AG08396 (cell line): ENCODE measurements around the gene FAM83B.
"Not testable (repeated sequence)": the region's sequence is repeated elsewhere in the genome, so short reads cannot be mapped to it uniquely, and the experiment has no call there.

Source experiments
- DNase-seq: peaks from one replicate; pipeline ENCODE4 v3.0.0; 2012; ENCODE audit warnings: low spot score, mixed read lengths

The FAM83B gene, protein sequence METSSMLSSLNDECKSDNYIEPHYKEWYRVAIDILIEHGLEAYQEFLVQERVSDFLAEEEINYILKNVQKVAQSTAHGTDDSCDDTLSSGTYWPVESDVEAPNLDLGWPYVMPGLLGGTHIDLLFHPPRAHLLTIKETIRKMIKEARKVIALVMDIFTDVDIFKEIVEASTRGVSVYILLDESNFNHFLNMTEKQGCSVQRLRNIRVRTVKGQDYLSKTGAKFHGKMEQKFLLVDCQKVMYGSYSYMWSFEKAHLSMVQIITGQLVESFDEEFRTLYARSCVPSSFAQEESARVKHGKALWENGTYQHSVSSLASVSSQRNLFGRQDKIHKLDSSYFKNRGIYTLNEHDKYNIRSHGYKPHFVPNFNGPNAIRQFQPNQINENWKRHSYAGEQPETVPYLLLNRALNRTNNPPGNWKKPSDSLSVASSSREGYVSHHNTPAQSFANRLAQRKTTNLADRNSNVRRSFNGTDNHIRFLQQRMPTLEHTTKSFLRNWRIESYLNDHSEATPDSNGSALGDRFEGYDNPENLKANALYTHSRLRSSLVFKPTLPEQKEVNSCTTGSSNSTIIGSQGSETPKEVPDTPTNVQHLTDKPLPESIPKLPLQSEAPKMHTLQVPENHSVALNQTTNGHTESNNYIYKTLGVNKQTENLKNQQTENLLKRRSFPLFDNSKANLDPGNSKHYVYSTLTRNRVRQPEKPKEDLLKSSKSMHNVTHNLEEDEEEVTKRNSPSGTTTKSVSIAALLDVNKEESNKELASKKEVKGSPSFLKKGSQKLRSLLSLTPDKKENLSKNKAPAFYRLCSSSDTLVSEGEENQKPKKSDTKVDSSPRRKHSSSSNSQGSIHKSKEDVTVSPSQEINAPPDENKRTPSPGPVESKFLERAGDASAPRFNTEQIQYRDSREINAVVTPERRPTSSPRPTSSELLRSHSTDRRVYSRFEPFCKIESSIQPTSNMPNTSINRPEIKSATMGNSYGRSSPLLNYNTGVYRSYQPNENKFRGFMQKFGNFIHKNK

DNA sequence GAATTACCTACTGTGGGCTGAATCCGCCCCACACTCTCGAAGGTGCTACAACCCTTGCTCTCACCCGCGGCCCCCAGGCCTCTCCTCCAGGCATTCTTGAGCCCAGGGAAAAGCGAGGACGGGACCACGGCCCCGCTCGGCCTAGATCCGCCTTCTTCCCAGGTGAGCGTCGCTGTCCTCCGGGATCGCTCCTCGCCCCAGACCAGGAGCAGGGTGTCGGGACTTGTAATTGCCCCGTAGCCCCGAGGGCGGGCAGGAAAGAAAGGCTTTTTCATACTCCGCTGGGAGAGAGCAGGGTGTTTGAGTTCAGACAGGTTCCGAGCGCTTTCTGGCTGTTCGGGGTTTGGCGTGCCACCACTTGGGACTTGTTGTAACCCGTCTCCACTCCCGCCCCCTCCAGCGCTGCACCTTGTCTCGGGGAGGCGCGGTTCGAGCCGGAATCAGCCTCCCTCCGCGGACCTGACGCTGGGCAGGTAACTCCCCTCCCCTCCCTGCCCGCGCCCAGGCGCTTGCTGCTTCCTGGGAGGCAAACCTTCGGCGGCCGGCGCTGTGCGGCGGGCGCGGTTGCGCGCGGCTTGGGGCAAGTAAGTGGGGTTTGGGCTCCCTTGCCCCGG, at the start of gene FAM83B:
Gene FAM83B (plus strand): TSS at position 529 of the 614 bp plus-strand sequence. CDS start 23,476 bp downstream, outside the sequence.
- peak; percentile 24 for DNase-seq

DNA sequence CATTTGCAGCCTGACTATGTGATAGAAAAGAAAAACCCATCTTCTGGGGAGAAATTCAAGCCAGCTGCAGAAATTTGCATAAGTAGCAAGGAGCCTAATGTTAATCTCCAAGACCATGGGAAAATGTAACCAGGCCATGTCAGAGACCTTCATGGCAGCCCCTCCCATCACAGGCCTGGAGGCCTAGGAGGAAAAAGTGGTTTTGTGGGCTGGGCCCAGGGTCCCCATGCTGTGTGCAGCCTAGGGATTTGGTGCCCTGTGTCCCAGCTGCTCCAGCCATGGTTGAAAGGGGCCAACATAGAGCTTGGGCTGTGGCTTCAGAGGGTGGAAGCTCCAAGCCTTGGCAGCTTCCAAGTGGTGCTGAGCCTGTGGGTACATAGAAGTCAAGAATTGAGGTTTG, 49.7 kb upstream of the FAM83B start:
- not testable (repeated sequence) for DNase-seq

DNA sequence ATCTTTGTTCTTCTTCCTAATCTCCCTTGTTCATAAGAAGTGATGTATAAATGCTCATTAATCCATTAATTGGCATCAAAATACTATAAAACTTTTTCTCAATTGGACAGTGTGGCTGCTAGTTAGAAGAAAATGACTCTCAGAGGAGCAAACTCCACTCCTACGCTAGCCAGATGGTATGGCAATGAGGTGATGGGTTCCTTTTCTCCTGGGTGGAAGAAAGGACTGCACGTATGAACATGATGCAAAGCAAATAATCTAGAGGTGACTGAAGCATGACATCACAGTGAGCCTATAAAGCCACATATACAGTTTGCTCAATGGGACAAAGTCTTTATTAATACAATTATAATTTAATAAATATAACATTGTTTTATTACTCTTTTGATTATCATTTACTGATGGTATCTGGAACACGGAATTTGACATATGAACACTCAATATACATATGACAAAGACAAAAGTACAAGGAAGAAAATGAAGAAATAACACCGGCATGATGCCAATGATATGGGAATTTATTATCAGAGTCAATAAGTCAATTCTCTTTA, 46.4 kb upstream of the FAM83B start:
- DNase-seq, result no peak

DNA sequence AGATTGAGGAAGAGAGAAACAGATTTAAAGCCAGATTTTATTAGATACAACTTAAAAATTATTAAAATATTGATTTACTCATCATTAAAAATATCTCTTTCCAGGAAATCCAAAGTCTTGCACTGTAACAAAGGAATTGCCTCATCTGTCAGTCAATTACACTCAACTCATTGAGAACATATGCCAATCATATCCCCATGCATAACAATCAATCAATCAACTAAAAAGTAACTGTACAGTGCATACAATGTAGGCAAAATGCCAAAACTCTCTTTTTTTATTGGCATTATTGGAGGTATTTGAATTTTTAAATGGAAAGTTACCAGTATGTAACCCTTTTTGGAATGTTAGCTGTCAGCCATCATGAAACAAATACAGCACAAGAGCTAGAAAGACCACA, 45.3 kb upstream of the FAM83B start:
- no peak for DNase-seq

DNA sequence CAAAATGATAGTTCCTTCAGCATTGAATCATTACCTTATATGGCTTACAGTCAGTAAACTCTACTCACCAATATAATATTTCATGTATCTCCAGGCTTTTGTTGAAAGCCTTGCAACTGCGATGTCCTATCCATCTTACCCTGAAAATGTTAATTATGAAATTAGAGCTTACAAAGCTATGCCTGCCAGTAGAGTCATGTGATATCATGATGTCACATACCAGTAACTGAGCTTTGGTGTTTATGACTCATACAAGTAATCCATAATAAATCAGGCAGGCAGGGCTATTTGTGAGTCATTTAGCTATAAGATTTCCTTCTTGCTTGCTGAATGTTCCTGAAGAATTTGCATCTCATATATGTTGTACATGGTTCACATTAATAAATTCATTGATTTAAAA, 44.9 kb upstream of the FAM83B start:
- peak; percentile 47 for DNase-seq

DNA sequence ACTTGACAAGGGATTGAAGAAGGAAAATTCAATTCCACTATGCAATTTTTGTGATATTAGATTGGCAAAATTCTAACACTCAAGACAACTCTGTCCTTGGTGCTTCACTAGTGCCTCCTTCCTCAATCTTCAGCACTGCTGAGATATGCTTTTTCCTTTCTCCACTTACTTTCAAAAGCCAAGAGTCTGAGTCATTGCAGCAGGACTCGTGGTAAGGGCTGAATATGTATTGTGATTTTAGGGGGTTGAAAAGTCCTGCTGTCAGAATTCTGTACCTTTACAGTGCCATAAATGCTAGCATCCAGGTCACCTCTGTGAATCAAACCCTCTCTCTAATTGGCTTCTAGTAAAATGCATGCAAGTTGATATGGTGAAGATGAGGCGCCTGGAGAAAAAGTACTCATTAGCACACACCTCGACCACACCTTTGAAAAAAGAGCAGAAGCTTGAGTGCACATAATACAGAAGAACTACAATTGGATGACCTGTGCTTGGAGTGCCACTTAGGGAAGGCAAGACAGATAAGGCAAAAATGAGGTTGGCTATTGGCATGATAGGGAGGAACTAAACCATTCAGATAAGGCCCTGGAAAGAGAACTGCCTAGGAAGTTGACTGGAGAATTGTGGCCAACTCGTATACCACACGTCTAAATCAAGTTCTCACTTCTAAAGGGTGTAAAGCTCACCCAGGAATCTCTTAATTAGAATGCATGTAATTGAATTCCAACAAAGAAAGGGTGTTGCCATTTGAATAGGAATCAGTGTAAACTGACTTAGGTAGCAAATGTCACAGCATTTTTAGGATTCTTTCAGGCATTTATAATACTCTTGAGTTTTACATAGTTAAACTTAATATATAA, 43.6 kb upstream of the FAM83B start:
- DNase-seq, result peak; percentile 45

DNA sequence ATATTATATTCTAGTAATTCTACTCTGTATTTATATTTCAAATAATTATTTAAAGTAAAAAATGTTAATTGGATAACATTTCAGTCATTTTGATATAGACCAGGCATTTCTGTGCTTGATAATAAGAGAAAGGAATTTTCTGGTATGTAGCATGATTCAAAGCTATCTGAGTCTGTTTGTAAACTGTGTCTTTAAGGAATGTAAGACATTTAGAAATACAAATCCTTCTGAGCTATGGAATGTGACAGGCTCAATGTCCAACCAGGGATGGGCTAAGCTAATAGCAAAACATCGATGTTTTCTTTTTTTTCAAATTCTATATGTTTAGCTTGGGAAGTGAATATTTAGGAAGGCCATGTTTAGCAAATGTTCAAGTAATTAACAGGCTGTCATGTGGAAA, 41.5 kb upstream of the FAM83B start:
- DNase-seq, result peak; percentile 14

DNA sequence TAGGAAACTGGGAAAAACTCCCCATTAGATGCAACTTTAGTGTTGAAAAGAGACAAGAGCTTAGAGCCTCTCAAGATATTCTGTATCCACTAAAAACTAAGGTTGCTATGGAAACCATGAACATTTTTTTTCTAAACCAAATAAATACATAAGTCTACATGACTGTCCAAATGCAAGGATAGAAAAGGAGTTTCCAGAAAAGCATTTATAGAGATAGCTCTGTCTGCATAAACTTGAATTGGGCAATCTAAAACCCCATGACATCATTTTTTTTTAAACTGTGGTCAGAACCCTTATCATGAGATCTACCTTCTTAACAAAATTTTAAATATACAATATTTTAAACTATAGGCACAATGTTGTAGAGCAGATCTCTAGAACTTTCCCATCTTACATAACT, 36.4 kb upstream of the FAM83B start:
- DNase-seq, result no peak

DNA sequence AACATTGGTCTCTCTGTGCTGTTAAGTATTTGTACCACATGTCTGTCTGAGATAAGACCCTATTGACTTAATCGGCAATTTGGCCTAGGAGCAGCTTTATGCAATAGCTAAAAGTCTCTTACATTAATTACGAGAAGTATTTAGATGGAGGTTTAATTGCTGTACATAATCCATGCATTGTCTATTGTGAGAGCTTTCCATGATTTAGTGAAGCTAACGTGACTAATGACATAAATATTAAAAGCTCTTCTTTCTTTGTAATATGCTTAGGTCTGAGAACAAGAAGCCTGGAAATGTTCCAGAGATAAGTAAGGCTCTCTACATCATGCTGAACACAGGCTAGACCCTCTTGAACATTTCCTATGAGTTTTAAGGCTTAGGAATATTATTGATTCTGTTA, 32.7 kb upstream of the FAM83B start:
- no peak for DNase-seq

DNA sequence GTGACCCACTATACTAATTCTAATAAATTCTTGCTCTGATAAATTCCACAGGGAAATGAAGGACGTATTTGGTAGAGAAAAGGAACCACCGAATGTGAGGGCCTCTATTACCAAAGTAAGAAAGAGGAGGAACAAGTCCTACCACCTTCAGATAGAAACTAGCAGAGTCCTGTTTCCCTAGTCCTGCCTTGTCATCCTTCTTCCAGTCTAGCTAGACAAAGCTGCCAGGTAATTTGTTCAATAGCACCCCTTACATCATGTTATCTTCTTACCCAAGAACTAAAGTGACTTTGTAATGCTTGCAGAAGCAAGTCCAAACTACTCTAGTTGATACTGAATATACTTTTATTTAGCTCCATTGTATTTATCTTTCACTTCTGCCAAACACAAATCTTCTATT, 29.3 kb upstream of the FAM83B start:
- no peak for DNase-seq

DNA sequence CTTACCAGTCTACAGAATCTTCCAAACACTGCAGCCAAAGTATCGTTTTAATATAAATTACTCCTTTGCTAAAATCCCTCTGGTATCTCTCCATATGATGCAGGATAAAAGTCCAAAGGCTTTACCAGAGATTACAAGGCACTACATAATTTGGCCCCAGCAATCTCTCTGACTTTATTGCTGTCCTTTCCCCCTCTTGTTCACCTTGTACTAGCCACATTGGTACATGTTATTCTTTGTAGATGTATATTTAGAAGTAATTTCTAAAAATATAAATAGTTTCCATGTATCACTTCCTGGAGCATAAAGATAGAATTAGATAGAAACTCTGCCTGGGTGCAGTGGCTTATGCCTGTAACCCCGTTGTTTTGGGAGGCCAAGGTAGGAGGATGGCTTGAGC, 28.7 kb upstream of the FAM83B start:
- no peak for DNase-seq

DNA sequence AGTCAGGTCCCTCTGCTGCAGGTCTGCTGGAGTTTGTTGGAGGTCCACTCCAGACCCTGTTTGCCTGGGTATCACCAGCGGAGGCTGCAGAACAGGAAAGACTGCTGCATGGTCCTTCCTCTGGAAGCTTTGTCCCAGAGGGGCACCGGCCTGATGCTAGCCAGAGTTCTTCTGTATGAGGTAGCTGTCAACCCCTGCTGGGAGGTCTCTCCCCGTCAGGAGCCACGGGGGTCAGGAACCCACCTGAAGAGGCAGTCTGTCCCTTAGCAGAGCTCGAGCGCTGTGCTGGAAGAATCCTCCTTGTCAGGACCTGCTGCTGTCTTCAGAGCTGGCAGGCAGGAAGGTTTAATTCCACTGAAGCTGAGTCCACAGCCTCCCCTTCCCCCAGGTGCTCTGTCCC, 22.3 kb upstream of the FAM83B start:
- DNase-seq, result not testable (repeated sequence)

DNA sequence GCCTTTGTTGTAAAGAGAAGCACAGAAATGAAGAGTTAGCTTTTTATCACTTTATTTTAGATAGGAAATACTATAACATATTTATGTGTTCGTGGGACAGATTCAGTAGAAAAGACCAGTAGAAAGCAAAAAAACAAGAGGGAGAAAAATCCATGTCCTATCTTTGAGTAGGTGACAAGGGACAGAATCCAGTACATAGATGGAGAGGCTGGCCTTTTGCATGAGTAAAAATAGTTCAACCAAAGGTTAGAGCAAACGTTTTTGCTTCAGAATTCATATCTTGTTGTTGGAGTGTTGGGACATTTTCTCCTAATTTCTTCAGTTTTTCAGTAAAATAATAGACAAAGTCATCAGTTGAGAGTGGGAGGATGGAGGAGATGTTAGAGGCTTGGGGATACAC, 19.6 kb upstream of the FAM83B start:
- DNase-seq, result no peak

DNA sequence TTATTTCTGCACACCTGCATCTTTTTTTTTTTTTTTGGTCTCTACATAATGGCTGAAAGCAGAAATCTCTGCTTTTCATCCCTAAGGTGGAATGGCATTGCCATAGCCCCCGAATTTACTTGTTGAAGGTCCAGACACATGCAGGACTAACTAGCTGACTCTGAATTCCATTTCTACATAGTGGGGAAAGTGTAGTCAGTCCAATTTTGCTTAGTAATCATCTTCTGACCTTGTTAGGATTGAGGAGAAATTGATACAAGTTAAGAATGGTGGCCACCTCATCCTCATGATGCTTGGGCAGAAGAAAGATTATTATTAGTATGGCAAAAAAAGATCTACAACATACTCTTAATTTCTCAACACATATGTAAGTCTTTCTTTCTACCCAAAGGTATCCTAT, 16.4 kb upstream of the FAM83B start:
- DNase-seq, result no peak

DNA sequence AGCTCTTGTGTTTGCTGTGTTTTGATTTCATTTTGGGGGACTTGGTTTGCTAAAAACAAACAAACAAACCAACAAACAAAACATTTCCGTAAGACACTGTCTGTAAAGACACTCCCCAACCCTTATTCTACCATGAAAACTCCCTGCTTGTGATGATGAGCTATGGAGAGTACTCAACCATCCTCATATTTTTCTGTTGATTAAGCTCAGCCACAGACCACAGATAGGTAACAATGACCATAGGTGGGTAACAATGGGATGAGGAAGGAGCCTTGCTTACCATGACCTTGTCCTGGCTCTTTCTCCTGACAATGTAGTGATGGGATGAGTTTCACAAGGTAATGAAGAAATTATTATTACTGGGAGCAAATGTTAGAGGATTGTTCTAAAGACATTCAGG, 11.4 kb upstream of the FAM83B start:
- no peak for DNase-seq

DNA sequence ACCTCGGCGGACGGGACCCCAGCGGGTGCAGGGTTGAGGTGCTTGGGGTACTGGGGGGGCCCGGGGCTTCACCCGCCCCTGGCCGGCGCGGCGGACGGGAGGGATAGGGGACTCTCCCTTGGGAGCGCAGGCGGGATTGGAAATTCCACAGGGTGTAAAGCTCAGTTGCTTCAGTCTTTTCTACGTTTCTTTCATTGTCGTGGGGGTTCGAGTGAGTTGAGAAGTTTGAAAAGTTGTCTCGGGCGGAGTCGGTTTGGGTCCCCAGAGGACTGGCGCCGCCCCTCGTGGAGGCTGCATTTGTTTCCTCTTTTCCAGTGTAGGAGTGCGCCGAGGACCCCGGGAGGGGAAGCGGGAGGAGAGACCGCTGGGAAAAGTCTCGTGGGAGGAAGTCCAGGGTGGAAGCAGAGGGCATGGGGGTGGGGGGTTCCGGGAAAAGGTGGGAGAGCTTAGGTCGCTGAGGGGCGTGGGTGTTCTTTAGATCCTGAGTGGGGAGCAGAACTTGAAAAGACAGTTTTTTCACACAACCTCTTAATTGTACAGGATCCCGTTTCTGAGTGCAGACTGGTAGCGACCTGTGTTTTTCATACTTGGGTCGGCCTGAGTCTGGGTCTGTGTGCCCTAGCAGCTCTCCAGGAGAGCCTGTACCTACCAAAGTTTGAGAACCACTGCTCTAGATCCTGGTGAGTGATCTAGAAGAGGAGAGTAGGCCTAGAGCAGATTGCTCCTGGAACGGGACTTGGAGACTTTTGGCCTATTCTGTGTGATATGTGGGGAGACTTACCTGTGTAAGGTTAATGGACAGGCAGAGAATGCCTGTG, 495 bp downstream of the FAM83B start:
- DNase-seq, result no peak

DNA sequence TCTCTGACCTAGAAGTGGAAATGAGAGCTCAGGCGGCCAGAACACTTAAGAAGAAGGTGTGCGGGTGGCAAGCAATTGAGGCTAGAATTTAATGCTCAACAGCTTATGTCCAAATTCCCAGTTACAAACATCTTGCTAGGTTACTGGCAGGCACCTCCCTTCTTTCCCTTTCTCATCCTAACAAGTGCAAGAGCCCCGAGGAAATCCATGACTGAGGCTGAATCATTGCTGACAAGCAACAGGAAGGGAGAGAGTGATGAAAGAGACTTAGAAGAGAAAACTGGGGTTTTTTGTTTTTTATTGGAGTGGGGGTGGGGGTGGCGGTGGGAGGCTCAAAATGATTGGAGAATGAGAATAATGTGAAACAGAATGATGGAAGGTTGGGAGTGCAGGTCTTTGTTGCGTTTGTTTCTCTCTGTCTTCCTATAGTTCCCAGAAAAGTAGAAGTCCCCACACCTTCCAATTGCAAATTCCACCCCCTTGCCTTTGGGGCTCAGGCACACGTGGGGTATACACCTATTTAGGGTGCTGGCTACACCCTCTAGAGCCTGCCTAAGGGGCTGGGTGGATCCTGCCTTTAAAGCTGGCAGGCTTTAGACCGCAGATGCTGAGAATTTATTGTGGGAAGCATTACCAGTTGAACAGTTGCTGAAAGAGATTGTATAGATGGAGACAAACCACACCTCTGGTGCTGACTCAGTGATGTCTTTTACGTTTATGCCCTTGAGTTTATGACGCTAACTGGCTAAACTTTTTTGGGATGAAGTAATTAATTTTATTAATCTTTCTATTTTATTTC, 1.4 kb downstream of the FAM83B start:
- DNase-seq, result peak; percentile 48

DNA sequence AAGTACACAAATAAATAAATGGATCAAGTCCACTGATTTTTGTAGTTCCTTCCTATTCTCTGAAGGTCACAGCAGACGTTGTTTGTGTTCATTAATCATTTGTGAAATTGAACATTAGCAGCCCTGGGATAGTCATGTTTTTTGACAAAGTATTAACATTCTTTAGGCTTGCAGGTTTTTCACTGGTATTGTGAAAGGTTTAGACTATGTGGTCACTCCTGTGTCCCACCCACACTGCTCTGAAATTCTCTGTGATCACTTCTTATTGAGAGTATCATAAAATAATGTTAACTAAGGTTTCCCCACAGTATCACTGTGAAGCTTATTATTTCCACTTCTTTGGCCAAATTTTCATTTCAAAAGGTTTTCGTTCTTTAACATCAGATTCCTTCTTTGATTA, 3.5 kb downstream of the FAM83B start:
- no peak for DNase-seq

DNA sequence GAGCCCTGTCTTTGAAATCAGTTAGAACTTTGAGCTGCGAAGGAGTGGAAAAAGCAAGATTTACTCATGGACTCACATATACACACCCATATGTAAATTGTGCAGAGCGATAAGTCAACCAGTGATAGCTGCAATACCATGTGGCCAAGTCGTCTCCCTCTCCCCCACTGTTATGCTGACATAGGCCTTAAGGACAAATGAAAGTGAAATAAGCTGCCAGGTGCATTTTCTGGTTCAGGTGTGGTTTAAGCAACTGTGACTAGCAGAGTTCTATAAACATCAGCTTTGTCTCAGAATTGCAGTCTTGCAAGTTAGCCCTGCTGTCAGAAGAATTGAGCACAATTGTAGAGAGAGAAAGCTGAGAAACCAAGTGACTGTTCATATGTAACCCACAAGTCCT, 9.6 kb downstream of the FAM83B start:
- no peak for DNase-seq

DNA sequence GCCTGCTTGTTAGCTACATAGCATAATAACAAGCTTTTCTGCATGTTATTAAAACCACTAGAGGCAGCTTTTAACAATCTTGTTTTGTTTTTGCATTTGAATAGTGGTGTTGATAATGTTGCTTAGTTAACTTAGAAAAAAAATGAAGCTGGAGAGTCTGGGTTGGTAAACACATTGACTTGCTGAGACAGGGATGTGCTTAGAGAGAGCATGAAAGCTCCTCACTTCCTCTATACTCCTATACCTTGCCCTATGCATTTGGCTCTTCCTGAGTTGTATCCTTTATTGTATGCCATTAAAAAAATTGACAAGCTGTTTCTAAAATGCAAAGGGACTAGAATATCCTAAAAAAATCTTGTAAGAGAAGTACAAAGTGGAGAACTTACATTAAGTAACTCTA, 13.6 kb downstream of the FAM83B start:
- no peak for DNase-seq
